Fibroblast of gingiva (primary cell): ENCODE measurements around the gene IGDCC3.

Source experiments
- DNase-seq: peaks from one replicate; pipeline ENCODE4 v3.0.0-alpha.2; 2011; ENCODE audit warnings: low read depth

IGDCC3 gene

DNA sequence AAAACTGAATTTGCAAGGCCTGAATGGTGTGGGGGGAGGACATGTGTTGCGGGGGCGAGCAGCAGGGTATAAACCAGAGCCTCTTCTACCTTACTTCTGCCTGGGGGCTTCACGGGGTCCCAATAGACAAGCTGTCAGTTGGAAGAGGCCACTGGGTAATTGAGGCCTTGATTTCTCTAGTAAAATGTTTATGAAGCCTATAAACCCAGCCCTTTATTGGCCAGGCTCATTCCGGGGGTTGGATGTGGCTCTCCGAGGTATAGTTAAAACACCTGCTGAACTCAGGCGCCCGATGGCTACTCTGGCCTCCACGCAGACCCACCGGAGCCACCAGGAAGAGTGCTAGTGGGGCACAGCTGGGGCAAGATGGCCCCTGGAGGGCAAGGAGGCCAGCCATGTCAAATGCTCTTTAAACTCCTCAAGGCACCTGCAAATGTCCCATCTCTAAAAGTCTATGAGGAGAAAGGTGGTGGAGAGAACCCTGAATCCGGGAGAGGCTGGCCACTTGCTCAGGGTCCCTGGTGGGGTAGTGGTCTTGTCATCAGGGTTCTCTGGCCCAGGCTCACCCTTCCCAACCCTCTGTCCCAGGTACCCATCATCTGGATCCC lies 34.3 kb downstream of the IGDCC3 start:
- no peak for DNase-seq

DNA sequence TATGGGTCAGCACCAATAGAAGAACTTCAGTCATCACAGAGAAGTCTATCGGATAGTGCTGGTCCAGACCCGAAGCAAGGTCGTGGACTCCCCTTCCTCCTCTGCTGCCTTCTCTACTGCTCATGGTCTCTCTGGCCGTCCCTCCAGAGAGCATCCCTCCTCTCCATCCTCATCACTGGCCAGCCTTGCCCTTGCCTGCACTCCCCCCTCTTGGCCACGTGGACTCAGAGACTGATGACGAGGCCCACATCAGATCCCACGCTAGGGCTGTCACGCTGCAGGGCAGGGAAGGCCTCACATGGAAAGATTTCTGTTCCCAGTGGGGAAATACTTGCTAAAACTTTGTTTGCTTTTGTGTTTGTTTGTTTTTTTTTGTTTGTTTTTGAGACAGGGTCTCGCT lies 35.3 kb downstream of the IGDCC3 start:
- DNase-seq: no peak

DNA sequence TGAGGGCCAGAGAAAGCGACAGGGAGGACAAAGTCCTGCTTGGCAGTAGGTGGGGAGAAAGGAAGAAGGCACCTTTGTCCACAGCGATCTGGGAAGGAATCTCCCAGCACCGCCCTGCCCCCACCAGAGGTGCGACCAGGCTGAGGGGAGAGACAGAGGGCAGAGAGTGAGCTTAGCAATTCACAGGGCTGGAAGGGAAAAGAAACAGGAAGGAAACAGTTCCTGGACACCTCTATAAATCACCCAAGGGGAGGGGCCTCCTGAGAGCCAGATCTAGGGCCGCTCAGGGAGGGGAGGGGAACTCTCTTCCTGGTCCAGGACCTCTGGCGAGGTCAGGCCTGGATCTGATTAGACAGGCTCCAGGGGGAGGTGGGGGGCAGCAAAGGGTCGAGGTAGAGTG lies 37.9 kb downstream of the IGDCC3 start:
- no peak for DNase-seq

DNA sequence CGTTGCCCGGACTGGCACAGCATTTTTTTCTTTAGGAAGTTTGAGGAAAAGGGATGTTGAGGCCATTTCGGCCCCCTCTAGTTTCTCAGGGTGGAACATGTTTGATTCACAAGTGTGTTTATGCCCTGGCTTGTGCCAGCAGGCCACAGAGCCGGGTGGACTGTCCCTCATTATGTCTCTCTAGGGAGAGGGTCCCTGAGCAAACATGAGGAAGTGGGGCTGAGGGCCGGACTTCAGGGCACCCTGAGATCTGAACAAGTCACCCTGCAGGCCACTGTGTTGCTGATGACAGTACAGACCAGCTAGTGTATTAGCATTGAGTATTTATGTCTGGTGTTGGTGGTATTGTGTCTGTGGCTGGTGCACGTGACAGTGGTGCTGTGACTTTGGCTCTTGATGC lies 38.4 kb downstream of the IGDCC3 start:
- no peak for DNase-seq

DNA sequence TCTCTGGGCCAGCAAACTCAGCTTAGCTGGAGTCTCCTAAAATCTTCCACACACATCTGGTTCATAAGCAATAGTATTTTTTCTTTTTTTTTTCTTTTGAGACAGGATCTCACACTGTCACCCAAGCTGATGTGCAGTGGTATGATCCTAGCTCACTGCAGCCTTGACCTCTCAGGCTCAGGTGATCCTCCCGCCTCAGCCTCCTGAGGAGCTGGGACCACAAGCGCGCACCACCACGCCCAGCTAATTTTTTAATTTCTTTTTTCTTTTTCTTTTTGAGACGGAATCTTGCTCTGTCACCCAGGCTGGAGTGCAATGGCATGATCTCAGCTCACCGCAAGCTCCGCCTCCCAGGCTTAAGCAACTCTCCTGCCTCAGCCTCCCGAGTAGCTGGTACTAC lies 39.0 kb downstream of the IGDCC3 start:
- DNase-seq: no peak

DNA sequence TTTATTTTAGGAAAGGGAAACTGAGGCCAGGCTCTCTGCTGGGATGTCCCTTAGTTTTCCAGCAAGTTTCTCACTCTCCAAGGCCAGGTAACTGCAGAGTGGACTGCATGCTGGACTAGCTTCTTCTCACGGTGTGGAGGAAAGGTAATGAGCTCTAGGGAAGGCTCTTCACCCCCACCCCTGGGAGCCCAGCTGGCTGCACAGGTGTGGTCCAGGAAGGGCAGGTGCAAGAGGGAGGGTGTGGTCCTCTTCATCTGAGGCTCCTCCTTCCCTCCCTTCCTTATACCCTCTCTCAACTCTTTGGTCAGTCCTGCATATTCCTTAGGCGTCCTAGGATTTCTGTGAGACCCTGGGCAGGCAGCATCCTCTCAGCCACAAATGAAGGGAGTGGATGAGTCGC lies 39.4 kb downstream of the IGDCC3 start:
- DNase-seq: no peak

DNA sequence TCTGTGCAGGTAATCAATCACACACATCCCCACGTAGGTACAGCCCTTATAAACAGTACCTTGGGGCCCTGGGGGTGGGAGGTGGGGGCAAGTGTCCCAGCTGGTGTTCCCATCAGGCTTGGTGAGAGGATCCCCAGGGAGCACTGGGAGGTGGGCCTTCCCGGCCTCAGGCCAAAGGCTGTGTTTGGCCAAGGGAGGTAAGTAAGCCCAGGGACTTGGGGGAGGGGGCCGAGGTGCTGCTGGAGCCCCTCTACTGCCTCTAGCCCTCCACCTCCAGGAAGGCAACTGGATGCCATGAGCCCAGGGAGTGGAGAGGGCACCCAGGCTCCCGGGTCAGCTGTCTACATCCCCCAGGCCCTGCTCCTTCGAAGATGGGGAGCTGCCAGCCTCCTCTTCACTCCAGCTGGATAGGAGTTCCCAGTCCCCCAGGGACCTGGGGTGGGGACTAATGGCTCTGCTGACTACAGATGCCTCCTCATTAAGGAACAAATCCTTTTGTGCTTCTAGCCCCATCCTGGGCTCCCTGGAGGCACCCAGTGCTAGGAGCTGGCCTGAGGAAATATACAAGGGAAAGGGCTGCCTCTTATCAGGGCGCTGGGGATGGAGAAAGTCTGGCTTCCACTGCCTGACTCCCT lies 40.2 kb downstream of the IGDCC3 start:
- no peak for DNase-seq

DNA sequence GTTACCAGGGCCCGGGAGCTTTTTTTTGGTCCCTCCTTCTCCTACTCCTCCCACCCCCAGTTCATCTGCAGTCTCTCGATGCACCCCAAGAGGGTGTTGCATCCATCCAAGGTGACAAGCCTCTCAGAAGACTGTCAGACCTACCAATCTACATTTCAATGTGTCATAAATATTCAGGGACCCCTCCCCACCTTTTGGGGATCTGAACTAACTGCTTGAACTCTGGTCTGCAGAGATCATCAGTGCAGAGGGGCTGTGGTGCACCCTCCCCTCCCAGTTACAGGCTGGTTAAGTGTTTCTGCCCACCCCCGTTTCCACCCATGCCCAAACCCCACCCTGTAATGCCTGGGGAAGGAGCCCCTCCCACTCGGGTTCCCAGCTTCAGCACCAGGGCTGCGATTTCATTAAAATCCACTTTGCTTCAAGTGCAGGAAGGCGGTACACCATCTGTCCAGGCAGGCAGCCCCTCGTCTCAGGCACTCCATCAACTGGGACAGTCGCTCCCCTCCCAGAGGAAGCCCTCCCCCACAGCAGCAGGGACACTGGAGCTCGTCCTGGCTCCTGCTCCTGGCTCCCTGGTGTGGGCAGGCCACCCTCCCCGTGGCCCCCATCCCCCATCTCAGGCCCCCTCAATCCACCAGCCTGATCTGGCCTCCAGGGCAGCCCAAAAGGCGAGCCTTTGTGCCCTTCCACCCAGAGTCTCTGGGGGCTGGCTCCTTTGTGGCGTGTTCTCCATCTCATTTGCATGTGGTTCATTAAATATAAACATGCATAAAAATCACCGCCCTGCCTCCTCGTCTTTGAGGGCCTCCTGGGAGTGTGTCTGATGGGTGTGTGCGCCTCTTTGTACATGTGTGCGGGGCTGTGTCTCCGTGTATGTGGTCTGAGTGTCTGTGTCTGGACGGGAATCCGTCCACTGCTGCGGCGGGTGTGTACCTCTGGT lies 41.0 kb downstream of the IGDCC3 start:
- no peak for DNase-seq

DNA sequence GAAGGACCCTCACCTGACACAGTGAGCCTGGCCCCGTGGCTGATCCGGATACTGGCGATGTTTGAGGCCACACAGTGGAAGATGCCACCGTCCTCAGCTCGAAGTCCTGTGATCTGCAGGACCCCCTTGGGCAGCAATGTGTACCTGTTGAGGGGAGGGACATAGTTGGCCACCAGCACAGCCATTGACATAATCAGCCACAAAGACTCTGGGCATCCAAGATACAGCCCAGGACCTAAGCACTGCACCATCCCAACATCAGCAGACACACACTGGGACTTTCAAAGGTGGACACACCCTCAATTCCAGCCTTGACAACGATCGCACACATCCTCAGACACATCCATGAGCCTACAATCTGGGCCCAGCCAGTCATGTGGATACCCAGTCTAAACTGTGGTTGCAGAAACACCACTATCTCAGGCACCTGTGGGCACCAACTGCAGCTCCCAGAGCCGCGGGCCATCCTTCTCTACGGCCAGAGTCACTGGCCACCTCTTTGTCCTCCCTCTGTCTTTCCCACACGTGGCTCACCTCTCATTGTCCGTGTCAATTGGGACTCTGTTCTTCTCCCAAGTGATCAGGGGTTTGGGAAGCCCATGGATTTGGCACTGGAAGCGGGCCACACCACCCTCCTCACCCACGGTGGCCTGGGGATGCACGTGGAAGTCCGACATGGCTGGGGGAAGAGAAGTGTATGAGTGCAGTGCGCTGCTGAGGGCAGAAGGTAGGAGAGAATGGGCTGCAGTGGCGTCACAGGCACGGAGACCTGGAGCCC lies 42.3 kb downstream of the IGDCC3 start:
- DNase-seq: no peak

DNA sequence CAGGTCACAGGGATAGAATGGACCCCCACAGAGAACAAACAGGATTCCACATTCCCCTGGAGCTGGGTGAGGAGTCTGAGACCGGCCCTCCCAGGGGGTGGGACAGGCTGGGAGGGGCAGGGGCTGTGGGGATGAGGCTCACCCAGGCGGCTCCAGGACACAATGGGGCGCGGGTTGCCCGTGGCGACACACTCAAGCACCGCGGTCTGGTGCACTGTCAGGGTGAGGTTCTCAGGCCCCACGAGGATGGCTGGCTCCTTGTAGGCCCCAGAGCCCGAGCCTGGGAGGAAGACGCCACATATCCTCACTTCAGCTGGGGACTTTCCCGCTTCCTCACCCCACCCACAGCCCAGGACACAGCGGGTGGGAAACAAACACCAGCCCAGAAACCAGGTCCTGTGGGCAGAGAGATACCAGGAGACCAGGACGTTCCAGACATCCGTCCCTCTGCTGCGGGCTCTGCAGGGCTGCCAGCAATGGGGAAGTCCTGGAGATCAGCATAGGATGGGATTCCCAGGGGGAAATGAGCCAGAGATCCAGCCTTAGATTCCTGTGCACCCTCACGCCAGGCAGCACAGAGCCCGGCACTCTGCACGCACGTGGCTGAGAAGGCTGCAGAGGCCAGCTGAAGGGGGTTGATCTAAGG lies 43.1 kb downstream of the IGDCC3 start:
- DNase-seq: no peak

DNA sequence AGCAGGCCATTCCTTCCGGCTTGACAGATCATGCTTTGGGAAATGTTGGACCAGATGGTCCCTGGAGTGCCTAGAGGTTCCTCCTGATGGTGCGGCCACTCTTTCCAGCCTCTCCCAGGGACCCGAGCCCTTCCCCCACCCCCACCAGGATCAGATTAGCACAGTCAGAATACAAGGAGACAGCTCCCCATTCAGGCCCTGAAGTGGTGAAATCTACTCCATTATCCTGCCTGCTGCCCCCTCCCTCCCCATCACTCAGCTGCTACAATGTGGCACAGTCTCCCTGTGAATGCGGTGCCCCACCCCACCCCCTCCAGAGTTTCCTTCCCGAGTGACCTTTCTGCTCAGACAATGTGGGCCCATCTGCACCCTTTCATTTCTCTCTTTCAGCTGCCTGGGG lies 43.9 kb downstream of the IGDCC3 start:
- no peak for DNase-seq

DNA sequence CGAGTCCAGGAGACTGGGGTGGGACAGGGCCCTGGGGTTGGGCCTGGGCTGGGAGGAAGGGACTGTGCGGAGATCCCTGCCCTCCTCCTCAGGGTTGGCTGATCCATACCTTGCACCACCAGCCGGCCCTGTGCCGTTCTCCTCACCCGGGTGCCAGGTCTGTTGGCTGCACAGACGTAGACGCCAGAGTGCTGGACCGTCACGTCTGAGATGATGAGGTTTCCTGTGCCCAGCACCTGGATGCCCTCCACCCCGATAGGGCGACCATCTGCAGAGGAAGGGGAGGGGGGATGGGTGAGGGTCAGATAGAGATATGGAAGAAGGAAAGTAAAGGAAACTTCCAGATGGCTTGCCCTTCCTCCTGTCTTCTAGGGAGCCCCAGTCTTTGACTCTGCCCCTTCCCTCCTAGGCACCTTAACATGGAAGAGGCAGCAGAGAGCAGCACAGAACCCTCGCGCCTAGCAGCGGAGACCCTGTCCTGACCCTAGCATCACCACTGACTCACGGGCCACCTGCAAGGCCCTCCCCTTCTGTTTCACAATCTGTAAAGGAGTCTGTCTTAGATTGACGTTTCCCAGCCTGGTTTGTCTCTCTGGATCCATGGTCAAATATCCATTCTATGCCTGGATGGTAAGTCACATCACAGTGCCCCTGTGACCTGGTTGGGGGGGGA lies 44.5 kb downstream of the IGDCC3 start:
- DNase-seq: no peak

DNA sequence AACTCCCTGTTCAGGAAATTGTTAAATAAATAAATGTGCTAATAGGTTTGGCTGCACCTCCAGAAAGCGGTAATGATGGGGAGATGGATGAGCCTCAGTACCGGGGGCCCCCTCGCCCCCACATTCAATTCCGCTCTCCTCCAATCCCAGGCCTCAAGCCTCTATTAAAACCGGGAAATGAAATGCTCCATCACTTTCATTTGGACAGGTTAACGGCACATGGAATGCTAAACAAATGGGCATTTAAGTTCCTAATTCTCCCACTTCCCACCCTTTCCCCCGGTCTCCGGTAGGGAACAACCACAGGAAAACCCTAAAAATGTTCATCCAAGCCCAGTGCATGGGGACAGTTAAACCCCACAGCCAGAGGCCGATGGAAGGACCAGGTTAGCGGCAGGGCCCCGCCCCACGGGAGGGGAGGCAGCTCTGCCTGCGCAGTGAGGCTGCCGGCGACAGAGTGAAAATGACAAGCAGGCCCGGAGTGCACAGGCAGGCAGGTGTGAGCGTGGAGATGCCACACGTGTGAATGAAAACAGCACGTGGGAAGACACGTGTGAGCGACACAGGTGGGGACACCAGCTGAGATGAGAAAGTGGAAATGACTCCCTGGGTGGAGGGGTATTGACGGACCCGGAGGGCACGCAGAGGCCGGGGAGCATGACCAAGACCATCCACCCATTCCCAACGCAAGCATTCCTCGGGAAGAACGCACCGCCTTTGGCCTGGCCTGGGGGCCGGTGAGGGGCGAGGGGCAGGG lies 45.2 kb downstream of the IGDCC3 start:
- DNase-seq: no peak

DNA sequence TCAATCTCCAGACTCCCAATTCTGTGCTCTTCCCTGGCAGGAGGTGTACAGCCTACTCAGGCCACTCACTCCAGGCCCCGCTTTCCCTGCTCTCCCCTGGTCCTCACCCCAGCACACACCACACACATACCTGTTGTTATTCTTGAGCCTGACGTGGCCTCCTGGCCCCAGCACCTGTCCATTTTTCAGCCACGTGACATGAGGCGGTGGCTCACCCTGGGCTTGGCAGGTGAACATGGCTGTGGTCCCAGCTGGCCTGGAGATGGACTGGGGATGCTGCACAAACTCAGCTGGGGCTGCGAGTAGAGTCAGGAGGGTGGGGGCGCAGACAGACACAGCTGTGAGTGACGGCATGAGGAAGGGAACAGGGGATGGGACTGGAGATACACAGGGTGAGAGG lies 46.0 kb downstream of the IGDCC3 start:
- no peak for DNase-seq

DNA sequence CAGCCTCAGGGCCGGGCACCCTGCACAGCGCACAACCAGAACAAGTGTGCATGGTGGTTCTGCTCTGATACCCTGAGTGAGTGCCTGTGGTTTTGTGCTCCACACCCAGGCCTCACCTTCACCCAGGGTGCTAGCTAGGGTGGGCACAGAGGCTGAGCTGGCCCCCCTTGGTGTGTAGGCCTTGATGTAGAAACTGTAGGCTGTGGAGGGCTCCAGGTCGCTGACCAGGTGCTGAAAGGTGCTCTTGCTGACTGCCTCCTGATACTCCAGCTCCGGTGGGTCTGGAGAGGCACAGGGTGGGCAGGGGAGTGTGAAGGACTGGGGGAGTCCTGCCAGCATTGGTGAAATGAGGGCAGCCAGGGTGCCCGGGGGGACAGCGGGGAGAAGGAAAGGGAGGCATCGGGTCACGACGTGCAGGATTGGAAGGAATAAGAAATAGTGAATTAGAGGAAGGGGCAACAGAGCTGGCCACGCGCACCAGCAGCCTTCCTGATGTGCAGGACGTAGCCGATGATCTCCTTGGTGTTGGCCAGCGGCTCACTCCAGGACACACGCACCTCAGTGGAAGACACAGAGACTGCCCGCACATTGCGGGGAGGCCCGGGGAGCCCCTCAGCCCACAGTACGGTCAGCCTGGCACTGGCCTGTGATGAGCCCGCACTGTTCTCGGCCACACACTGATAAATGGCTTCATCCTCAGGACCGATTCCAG lies 46.7 kb downstream of the IGDCC3 start:
- DNase-seq: no peak

DNA sequence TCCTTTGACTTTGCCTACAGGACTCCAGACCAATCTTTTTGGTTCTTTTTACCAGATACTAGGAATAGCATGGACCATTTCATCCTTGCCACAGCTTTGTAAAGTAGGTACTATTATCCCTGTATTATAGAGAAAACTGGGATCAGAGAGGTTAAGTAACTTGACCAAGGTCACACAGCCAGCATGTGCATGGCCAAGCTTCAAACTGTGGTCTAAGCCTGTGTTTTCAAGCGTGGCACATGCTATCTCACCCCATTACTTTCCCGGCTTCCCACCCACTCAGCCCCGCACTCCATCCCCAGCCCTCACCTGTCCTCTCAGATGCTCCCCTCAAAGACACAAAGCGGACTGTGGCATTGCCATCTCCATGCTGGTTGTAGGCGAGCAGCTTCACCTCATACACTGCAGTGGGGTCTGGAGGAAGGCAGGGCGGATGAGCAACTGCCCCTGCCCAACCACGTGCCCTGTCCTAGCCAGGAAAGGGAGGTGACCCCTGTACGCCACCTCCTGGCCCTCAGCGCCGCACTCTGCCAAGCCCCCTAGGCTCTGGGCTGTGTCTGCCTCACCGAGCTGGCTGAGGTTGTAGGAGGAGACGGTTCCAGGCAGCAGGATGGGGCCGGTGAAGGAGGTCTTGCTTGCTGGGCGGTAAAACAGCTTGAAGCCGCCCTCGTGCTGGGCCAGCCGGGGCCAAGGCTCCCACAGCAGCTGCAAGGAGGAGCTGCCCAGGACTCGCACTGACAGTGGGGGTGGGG lies 47.6 kb downstream of the IGDCC3 start:
- no peak for DNase-seq

DNA sequence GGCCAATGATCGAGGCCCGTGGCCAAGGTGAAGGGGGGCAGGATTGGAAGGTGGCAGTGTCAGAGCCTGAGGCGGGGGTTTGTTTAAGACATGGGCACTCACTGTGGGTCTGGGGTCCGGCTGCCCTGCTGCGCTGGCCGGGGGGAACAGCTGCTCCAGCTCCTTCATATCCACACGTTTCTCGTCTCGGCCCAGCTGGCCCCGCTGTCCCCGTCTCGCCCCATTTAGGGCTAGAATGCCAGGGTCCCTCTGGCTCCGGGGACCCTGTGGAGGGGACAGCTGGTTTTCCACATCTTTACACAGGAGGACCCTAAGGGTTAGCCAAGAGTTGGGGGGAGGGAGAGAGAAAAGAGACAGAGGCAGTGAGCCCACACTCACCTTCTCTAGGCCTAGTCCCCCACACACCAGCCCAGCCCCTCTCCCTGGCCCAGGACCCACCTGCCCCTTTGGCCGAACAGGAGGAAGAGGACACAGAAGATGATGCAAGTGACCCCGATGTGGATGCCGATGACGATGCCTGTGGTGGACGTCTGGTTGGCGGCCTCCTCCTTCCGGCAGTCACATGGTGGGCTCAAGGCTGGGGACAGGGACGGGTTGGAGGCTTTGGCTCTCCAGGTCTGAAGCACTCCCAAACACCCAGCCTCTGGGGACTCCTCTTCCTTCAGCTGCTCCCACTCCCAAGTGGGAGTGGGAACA lies 48.4 kb downstream of the IGDCC3 start:
- no peak for DNase-seq

DNA sequence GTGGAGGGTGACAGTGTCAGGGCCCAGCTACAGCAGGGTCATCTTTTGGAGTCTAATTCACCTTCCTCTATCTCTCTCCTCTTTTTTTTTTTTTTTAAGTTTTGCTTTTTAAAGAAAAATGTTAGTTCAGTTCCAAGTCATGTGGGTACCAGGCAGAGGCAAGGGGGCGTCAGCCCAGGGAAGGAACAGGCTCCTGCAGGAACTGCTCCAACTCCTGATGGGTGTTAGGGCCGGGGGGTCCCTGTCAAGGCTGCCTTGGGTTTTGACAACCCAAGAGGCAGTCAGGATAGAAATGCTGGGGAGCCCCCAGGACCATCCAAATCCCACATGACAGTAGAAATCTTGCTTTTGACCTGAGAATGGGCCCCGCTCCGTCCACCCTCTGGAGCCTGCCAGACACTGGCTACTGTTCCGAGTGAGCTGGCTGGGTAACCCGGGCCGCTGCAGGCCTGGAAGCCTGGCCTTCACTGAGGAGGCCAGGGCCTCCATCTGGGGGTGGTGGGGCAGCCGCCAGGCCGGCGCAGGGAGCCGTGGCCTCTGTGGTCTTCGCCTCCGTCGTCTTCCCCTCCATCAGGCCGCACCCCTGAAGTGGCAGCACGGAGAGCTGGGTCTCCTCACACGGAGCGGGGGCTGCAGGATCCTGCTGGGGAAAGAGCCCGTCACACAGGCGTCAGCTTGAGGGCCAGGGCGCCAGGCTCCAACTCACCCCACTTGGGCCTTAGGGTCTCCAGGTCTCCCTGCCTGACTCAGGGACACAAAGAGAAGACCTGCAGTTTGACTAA lies 49.1 kb downstream of the IGDCC3 start:
- no peak for DNase-seq
